A549 (cell line): ENCODE measurements around the gene SPATA16.

Experiments used
- CHD4 ChIP-seq: fragments of 200-600 bp; sonication (generic); IDR thresholded peaks from 2 replicates; pipeline ENCODE4 v1.6.1; 2016; ENCODE audit warnings: antibody characterized with exemption, mild to moderate bottlenecking, borderline replicate concordance
- CTCF ChIP-seq: fragments of >200 bp; sonication (Bioruptor Twin); formaldehyde crosslinking; IDR thresholded peaks from 3 replicates; pipeline ENCODE4 v1.5.1; 2016
- ESRRA ChIP-seq: fragments of 150-350 bp; IDR thresholded peaks from 2 replicates; pipeline ENCODE4 v1.6.1; 2014; ENCODE audit warnings: mild to moderate bottlenecking, low read length, borderline replicate concordance
- HDAC2 ChIP-seq: fragments of 200-600 bp; sonication (generic); IDR thresholded peaks from 2 replicates; pipeline ENCODE4 v1.6.1; 2016
- HEYL ChIP-seq: fragments of 250-450 bp; sonication (Bioruptor Pico); IDR thresholded peaks from 2 replicates; pipeline ENCODE4 v1.8.0; 2021; ENCODE audit warnings: mild to moderate bottlenecking, moderate library complexity
- HOXA7 ChIP-seq: fragments of 250-450 bp; sonication (Bioruptor Pico); IDR thresholded peaks from 2 replicates; pipeline ENCODE4 v1.5.0; 2020; ENCODE audit warnings: mild to moderate bottlenecking, moderate library complexity
- KDM1A ChIP-seq: fragments of 200-600 bp; sonication (generic); IDR thresholded peaks from 2 replicates; pipeline ENCODE4 v1.6.1; 2016; ENCODE audit warnings: low read depth, mild to moderate bottlenecking
- POLR2A ChIP-seq: IDR thresholded peaks from 2 replicates; pipeline ENCODE4 v1.6.1; 2012; ENCODE audit warnings: mild to moderate bottlenecking, low read length
- REST ChIP-seq: fragments of 200-600 bp; sonication (generic); IDR thresholded peaks from 2 replicates; pipeline ENCODE4 v1.6.1; 2016; ENCODE audit warnings: antibody characterized with exemption, mild to moderate bottlenecking, moderate library complexity
- ZNF302 ChIP-seq: fragments of 250-450 bp; sonication (Bioruptor Pico); IDR thresholded peaks from 2 replicates; pipeline ENCODE4 v1.9.0; 2021; ENCODE audit warnings: inconsistent platforms, mild to moderate bottlenecking, moderate library complexity
- TF ChIP-seq, protein P1 (sequence below): IDR thresholded peaks from 2 replicates; pipeline ENCODE4 v1.6.1; 2012

GRCh38 chr3:172885704-172886103 lies 255.3 kb downstream of the SPATA16 start:
- TF ChIP-seq, protein P1, sequence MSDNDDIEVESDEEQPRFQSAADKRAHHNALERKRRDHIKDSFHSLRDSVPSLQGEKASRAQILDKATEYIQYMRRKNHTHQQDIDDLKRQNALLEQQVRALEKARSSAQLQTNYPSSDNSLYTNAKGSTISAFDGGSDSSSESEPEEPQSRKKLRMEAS: no peak
- TF ChIP-seq HDAC2: no peak
- no peak for TF ChIP-seq ZNF302 (CRISPR knock-in tag)
- TF ChIP-seq REST: no peak
- TF ChIP-seq POLR2A: no peak
- TF ChIP-seq CTCF: no peak
- TF ChIP-seq KDM1A: no peak
- TF ChIP-seq HOXA7 (CRISPR knock-in tag): no peak
- no peak for TF ChIP-seq ESRRA
- no peak for TF ChIP-seq HEYL (CRISPR knock-in tag)
- TF ChIP-seq CHD4: no peak
